VCaP (cell line): ENCODE measurements around the gene LDLR.
"Not testable (repeated sequence)": the region's sequence is repeated elsewhere in the genome, so short reads cannot be mapped to it uniquely, and the experiment has no call there.

Experiments
- H3K27ac ChIP-seq: fragments of 450-650 bp; 2 replicates; pipeline ENCODE4 v1.5.1; 2017
- CTCF ChIP-seq: fragments of 450-650 bp; conservative IDR thresholded peaks from 2 replicates; pipeline ENCODE4 v1.5.1; 2017; ENCODE audit warnings: mild to moderate bottlenecking, moderate library complexity

LDLR gene

GRCh38 chr19:11173516-11174155 is 84.4 kb downstream of the LDLR start:
- no peak overlapping the region for H3K27ac ChIP-seq

GRCh38 chr19:11174336-11174735 is 85.1 kb downstream of the LDLR start:
- H3K27ac ChIP-seq: no peak overlapping the region
- TF ChIP-seq CTCF: no peak

More at GRCh38 chr19:11173516-11174155, 84.4 kb downstream of the LDLR start:
- no peak for TF ChIP-seq CTCF

- no peak overlapping the region for H3K27ac ChIP-seq
- no peak for TF ChIP-seq CTCF
These were observed 86.7 kb downstream of the LDLR start for GRCh38 chr19:11175920-11176319.

GRCh38 chr19:11176466-11177193 is 87.4 kb downstream of the LDLR start:
- no peak overlapping the region for H3K27ac ChIP-seq
- TF ChIP-seq CTCF: no peak

GRCh38 chr19:11177592-11177991 is 88.3 kb downstream of the LDLR start:
- H3K27ac ChIP-seq: no peak overlapping the region
- no peak for TF ChIP-seq CTCF

GRCh38 chr19:11179145-11179465 is 89.8 kb downstream of the LDLR start:
- H3K27ac ChIP-seq: not testable (repeated sequence)

GRCh38 chr19:11179716-11180297 is 90.5 kb downstream of the LDLR start:
- no peak for TF ChIP-seq CTCF

GRCh38 chr19:11180346-11180745 is 91.1 kb downstream of the LDLR start:
- no peak for TF ChIP-seq CTCF
- no peak overlapping the region for H3K27ac ChIP-seq

More at GRCh38 chr19:11179716-11180297, 90.5 kb downstream of the LDLR start:
- no peak overlapping the region for H3K27ac ChIP-seq

GRCh38 chr19:11180975-11181374 is 91.7 kb downstream of the LDLR start:
- H3K27ac ChIP-seq: not testable (repeated sequence)
